ENCODE data around the gene PNMA6E. TPM values are rescaled to one million over a fixed set of nuclear protein-coding genes. Genes with fewer than 3 reads are reported as not detected.

The PNMA6E gene
- total and polyA plus RNA-seq, 4 experiments from 2014 or later, result not detected

Other genes starting within 250 kb of the PNMA6E start
- gene MAGEA1, start 222.1 kb downstream of the PNMA6E start, total RNA-seq, result not detected
- gene MAGEA1, start 222.1 kb downstream of the PNMA6E start, polyA plus RNA-seq, result not detected
- not detected for gene PNMA6F, start 79.6 kb downstream of the PNMA6E start, total RNA-seq
- gene PNMA6F, start 79.6 kb downstream of the PNMA6E start, polyA plus RNA-seq, result not detected
- gene ZNF275, start 67.2 kb downstream of the PNMA6E start, total RNA-seq, result 10 to 100 TPM; 15.3 to 16.1 TPM
- gene ZNF275, start 67.2 kb downstream of the PNMA6E start, polyA plus RNA-seq, result 1 to 10 TPM; 2.0 to 5.3 TPM
- gene ZFP92, start 10.1 kb upstream of the PNMA6E start, total RNA-seq, result under 1 TPM; 0.44 to 0.55 TPM
- under 1 TPM; 0.03 to 0.18 TPM for gene ZFP92, start 10.1 kb upstream of the PNMA6E start, polyA plus RNA-seq
- gene TREX2, start 44.7 kb upstream of the PNMA6E start, total RNA-seq, result 1 to 10 TPM; 4.0 to 4.5 TPM
- gene TREX2, start 44.7 kb upstream of the PNMA6E start, polyA plus RNA-seq, result under 1 TPM in 1 of 2 donors, not detected in 1; 0.63 TPM
- 10 to 100 TPM; 29.8 to 33.8 TPM for gene HAUS7, start 69.2 kb upstream of the PNMA6E start, total RNA-seq
- 10 to 100 TPM; 29.7 to 33.8 TPM for gene HAUS7, start 69.2 kb upstream of the PNMA6E start, polyA plus RNA-seq
- gene BGN, start 93.6 kb upstream of the PNMA6E start, total RNA-seq, result not detected
- not detected for gene BGN, start 93.6 kb upstream of the PNMA6E start, polyA plus RNA-seq
- not detected for gene ATP2B3, start 116.3 kb upstream of the PNMA6E start, total RNA-seq
- under 1 TPM in 1 of 2 donors, not detected in 1; 0.09 TPM for gene ATP2B3, start 116.3 kb upstream of the PNMA6E start, polyA plus RNA-seq
- 10 to 100 TPM; 26.1 to 26.3 TPM for gene CCNQ, start 197.8 kb upstream of the PNMA6E start, total RNA-seq
- 10 to 100 TPM; 51.2 to 53.6 TPM for gene CCNQ, start 197.8 kb upstream of the PNMA6E start, polyA plus RNA-seq
- gene DUSP9, start 245.9 kb upstream of the PNMA6E start, total RNA-seq, result not detected
- gene DUSP9, start 245.9 kb upstream of the PNMA6E start, polyA plus RNA-seq, result not detected